Measurements from ENCODE around the gene OR10R2. TPM values are rescaled to one million over a fixed set of nuclear protein-coding genes. Genes with fewer than 3 reads are reported as not detected.
"Not testable (repeated sequence)": the region's sequence is repeated elsewhere in the genome, so short reads cannot be mapped to it uniquely, and the experiment has no call there.

OR10R2 gene
- not detected in 2 replicates for total RNA-seq (2014; rRNA removed; shearing (Covaris generic))

GRCh38 chr1:158471920-158472319 is at the start of gene OR10R2:
Gene OR10R2, plus strand, starts transcription at chr1:158472220. Its CDS starts 106 bp downstream, at chr1:158472326.
- DNase-seq (ENCODE audit: low spot score), result no peak

DNA sequence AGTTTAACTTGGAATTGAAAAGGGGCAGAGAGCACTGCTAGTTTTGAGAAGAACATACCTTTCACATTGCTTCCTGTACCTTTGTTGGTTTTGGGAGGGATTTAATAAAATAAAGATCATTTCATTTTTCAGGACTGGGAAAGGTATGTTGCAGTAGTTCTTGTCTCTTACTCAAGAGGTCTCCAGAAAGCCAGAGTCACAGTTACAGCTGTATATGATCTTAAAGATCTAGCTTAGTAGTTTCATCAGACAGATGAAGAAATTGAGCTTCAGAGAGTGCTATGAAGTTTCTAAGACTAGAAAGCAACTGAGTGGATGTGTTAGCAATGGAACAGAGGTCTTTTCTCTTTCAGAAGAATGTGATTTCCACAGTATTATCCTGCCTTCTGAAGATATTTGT is 47.0 kb upstream of the OR10R2 start:
- DNase-seq (ENCODE audit: low spot score), result no peak

GRCh38 chr1:158426137-158426536 is 45.9 kb upstream of the OR10R2 start, which contains the start of gene OR10K2:
Gene OR10K2, minus strand, starts transcription at chr1:158426237. Its CDS starts 5,371 bp downstream, at chr1:158420866.
- no peak for DNase-seq (ENCODE audit: low spot score)

GRCh38 chr1:158430163-158430562 is 41.9 kb upstream of the OR10R2 start:
- not testable (repeated sequence) for DNase-seq (ENCODE audit: low spot score)

GRCh38 chr1:158434741-158435140 is 37.3 kb upstream of the OR10R2 start:
- DNase-seq (ENCODE audit: low spot score), result no peak

DNA sequence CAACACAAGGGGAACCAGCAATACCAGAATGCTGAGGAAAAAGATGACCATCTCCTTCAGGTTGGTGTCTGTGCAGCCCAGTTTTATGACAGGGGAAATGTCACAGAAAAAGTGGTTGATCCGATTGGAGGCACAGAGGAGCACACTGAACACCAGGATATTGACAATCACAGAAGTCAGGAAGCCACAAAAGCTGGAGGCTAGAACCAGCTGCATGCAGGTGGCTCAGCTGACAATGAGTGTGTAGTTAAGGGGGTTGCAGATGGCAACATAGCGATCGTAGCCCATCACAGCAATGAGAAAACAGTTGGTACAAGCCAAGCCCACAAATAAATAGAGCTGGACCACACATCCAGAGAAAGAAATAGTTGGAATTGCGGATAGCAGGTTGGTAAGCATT is 26.6 kb upstream of the OR10R2 start:
- no peak for DNase-seq (ENCODE audit: low spot score)

GRCh38 chr1:158454537-158454936 is 17.5 kb upstream of the OR10R2 start:
- DNase-seq (ENCODE audit: low spot score), result no peak

- no peak for DNase-seq (ENCODE audit: low spot score)
Observed at GRCh38 chr1:158457246-158457645, 14.8 kb upstream of the OR10R2 start.

GRCh38 chr1:158458263-158458662 is 13.8 kb upstream of the OR10R2 start:
- no peak for DNase-seq (ENCODE audit: low spot score)

GRCh38 chr1:158461534-158461933 is 10.5 kb upstream of the OR10R2 start, which contains the start of gene OR10K1:
Gene OR10K1, plus strand, starts transcription at chr1:158461834. Its CDS starts 3,728 bp downstream, at chr1:158465562.
- no peak for DNase-seq (ENCODE audit: low spot score)

- no peak for DNase-seq (ENCODE audit: low spot score)
Observed at GRCh38 chr1:158485455-158485854, 13.4 kb downstream of the OR10R2 start.

DNA sequence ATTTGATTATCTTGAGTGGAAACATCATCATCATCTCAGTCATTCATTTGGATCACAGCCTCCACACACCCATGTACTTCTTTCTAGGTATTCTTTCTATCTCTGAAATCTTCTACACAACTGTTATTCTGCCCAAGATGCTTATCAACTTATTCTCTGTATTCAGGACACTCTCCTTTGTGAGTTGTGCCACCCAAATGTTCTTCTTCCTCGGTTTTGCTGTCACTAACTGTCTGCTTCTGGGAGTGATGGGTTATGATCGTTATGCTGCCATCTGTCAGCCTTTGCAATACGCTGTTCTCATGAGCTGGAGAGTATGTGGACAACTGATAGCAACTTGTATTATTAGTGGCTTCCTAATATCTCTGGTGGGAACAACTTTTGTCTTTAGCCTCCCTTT is 19.3 kb downstream of the OR10R2 start:
- no peak for DNase-seq (ENCODE audit: low spot score)

- no peak for DNase-seq (ENCODE audit: low spot score)
Observed at GRCh38 chr1:158493054-158493453, 21.0 kb downstream of the OR10R2 start.

GRCh38 chr1:158494796-158495195 is 22.8 kb downstream of the OR10R2 start:
- DNase-seq (ENCODE audit: low spot score), result no peak

DNA sequence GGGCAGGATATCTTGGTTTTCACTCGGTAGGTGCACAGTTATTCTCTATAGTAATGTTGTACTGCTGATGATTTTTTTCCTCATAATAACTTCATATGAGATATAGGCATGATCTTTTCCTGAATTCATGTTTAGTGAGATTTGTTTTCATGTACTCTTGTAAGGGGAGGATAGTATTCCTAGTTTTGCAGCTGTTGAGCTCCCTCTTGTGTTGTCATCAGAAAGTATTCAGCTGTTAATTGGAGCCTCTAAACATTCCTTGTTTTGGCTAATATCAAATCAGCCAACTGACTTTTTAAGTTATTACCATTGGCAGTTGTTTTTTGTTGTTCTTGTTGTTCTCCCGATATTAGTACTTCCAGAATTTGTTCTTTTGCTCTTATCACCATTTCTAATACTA is 24.4 kb downstream of the OR10R2 start:
- DNase-seq (ENCODE audit: low spot score), result peak; percentile 6

GRCh38 chr1:158506369-158506987 is 34.5 kb downstream of the OR10R2 start:
- no peak for DNase-seq (ENCODE audit: low spot score)

DNA sequence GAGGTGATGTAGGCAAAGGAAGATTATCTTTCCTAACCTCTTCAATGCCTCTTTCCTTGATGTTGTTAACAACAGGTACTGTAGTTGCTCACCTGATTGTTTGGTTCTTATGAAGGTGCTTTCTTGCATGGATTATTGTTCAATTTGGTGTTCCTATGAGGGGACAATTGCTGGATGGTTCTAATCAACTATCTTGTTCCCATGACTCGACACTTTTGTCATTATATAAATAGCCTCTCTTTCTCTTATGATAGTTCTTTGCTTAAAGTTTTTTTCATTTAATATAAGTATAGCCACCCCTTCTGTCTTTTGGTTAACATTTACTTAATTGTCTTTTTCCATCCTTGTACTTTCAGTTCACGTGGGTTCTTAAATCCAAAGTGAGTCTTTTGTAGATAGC is 35.5 kb downstream of the OR10R2 start:
- no peak for DNase-seq (ENCODE audit: low spot score)

DNA sequence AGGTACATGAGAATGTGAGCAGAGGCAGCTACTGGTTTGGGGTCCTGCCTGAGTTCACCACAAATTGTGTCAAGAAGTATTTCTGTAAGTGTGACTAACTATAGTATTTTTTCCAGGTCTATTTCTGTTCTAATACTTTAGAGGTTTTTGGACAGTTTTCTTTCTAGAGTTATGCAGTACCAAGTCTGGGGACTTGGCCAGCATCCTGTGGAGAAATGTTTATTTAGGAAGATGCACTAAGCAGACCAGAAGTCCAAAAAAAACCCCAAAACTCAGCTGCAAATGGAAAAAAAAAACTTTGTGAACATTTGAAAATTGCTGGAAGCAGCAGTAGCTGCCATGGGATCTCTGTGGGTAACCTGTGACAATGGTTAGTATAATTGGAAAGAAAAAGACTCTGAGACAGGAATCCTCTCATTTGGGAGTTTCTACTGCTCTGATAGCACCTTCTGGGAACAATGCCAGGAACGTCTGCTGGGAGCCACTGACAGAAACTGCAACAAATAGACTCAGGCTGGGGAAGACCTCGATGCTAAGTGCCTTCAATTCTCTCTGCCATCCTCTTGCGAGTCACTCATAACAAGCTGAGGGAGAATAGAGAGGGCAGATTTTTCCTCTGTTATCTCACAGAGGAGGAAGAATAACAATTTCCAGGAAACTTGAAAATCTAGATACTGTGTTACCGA is 37.6 kb downstream of the OR10R2 start:
- DNase-seq (ENCODE audit: low spot score), result no peak

DNA sequence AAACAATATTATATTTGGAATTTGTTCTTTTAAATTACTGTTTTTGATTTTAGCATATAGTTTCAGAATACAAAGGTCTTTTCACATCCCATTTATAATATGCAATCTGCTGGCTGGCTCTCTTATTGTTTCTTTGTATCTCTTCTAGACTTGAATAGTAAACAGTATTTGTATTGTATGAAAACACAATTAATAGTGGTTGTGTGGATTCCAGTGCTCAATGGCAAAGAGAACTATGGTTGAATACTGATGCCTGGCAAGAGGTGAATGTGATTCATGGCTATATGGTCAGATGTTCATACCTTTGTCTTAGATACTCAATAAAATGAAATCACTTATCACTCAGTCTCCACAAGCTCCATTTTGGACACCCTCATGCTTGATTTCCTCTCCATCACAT is 44.9 kb downstream of the OR10R2 start:
- DNase-seq (ENCODE audit: low spot score), result no peak

GRCh38 chr1:158520021-158520420 is 48.0 kb downstream of the OR10R2 start:
- DNase-seq (ENCODE audit: low spot score), result no peak

- no peak for DNase-seq (ENCODE audit: low spot score)
Observed at GRCh38 chr1:158520955-158521665, 49.1 kb downstream of the OR10R2 start.

GRCh38 chr1:158521666-158522058 is 49.6 kb downstream of the OR10R2 start:
- no peak for DNase-seq (ENCODE audit: low spot score)
